HT1080 (cell line): Measurements from ENCODE around the gene EIF2B5. TPM values are rescaled to one million over a fixed set of nuclear protein-coding genes. Genes with fewer than 3 reads are reported as not detected.

Source experiments
- DNase-seq: peaks from one replicate; pipeline ENCODE4 v3.0.0-alpha.2; 2015; ENCODE audit warnings: low read depth
- small RNA-seq: library from RNA; depleted of rRNA; stranded (forward); fragments of <200 nt; gene quantifications from one replicate; pipeline ENCODE3, GENCODE V24; 2014
- total RNA-seq: library from RNA; depleted of rRNA; stranded (reverse); fragments of >200 nt; shearing (Covaris generic); gene quantifications from 2 replicates; pipeline ENCODE4 v1.2.3, GENCODE V29; 2014; rRNA removed

The EIF2B5 gene
- total RNA-seq, 1 experiment from 2014 or later = 85.0 TPM

- no peak for DNase-seq
Observed at GRCh38 chr3:184192889-184193288, 57.7 kb downstream of the EIF2B5 start.

- no peak for DNase-seq
Observed at GRCh38 chr3:184193991-184194539, 58.9 kb downstream of the EIF2B5 start.

Small RNA genes within 50 kb of the gene (small RNA-seq; reads per million reads assigned to genes)
- gene RF00019 = not detected

Other genes starting within 250 kb of the EIF2B5 start
- gene ABCC5, start 117.5 kb upstream of the EIF2B5 start, total RNA-seq = 17.3 and 18.2 TPM in 2 replicates
- not detected in 2 replicates for gene HTR3D, start 103.6 kb upstream of the EIF2B5 start, total RNA-seq
- not detected in 2 replicates for gene HTR3C, start 82.3 kb upstream of the EIF2B5 start, total RNA-seq
- not detected in 2 replicates for gene HTR3E, start 38.3 kb upstream of the EIF2B5 start, total RNA-seq
- 38.6 and 46.8 TPM in 2 replicates for gene DVL3, start 20.0 kb downstream of the EIF2B5 start, total RNA-seq
- 840 and 907 TPM in 2 replicates for gene AP2M1, start 39.5 kb downstream of the EIF2B5 start, total RNA-seq
- gene ABCF3, start 50.8 kb downstream of the EIF2B5 start, total RNA-seq = 49.1 and 72.9 TPM in 2 replicates
- gene VWA5B2, start 94.2 kb downstream of the EIF2B5 start, total RNA-seq = not detected in 2 replicates
- gene ALG3, start 113.6 kb downstream of the EIF2B5 start, total RNA-seq = 93.3 and 146 TPM in 2 replicates
- 18.5 TPM in 2 replicates for gene EEF1AKMT4, start 114.3 kb downstream of the EIF2B5 start, total RNA-seq
- gene CAMK2N2, start 126.2 kb downstream of the EIF2B5 start, total RNA-seq = 3.6 and 10.5 TPM in 2 replicates
- not detected in 2 replicates for gene ECE2, start 140.7 kb downstream of the EIF2B5 start, total RNA-seq
- 1,567 and 1,674 TPM in 2 replicates for gene PSMD2, start 163.9 kb downstream of the EIF2B5 start, total RNA-seq
- 750 and 760 TPM in 2 replicates for gene EIF4G1, start 179.2 kb downstream of the EIF2B5 start, total RNA-seq
- gene FAM131A, start 202.2 kb downstream of the EIF2B5 start, total RNA-seq = 61.8 and 71.7 TPM in 2 replicates
- 13.9 and 21.1 TPM in 2 replicates for gene CLCN2, start 226.2 kb downstream of the EIF2B5 start, total RNA-seq
- gene POLR2H, start 226.4 kb downstream of the EIF2B5 start, total RNA-seq = 327 and 330 TPM in 2 replicates
- not detected in 2 replicates for gene THPO, start 242.8 kb downstream of the EIF2B5 start, total RNA-seq
- gene CHRD, start 244.7 kb downstream of the EIF2B5 start, total RNA-seq = 0.43 and 1.2 TPM in 2 replicates